DMS114 treated with DMSO at 0.1 percent for 48 hours (cell line): ENCODE measurements around the gene METTL25.

Experiments used
- DNase-seq: peaks from one replicate; lab custom pipeline; 2025; ENCODE audit not compliant: unreplicated experiment; lab: John Stamatoyannopoulos, UW

The METTL25 gene

GRCh38 chr12:82461836-82462235, 103.5 kb downstream of the METTL25 start:
- DNase-seq: no peak

- no peak for DNase-seq
Observed at GRCh38 chr12:82468563-82468962, 110.2 kb downstream of the METTL25 start.

- no peak for DNase-seq
Observed at GRCh38 chr12:82470906-82471512, 112.7 kb downstream of the METTL25 start.

- DNase-seq: no peak
Observed at GRCh38 chr12:82473111-82473754, 114.9 kb downstream of the METTL25 start.

- no peak for DNase-seq
Observed at GRCh38 chr12:82474181-82474797, 116.0 kb downstream of the METTL25 start.

GRCh38 chr12:82474798-82475184, 116.5 kb downstream of the METTL25 start:
- no peak for DNase-seq

- DNase-seq: no peak
Observed at GRCh38 chr12:82475211-82475610, 116.9 kb downstream of the METTL25 start.

GRCh38 chr12:82476511-82476910, 118.2 kb downstream of the METTL25 start:
- DNase-seq: no peak

- DNase-seq: no peak
Observed at GRCh38 chr12:82479511-82479910, 121.2 kb downstream of the METTL25 start.

- DNase-seq: no peak
Observed at GRCh38 chr12:82480606-82481005, 122.3 kb downstream of the METTL25 start.

GRCh38 chr12:82481954-82482353, 123.6 kb downstream of the METTL25 start:
- DNase-seq: no peak

GRCh38 chr12:82486524-82487235, 128.4 kb downstream of the METTL25 start:
- no peak for DNase-seq

GRCh38 chr12:82504409-82504808, 146.1 kb downstream of the METTL25 start:
- DNase-seq: no peak

- DNase-seq: no peak
Observed at GRCh38 chr12:82505150-82505549, 146.8 kb downstream of the METTL25 start.

- no peak for DNase-seq
Observed at GRCh38 chr12:82507686-82508085, 149.4 kb downstream of the METTL25 start.

- DNase-seq: no peak
Observed at GRCh38 chr12:82510386-82510785, 152.1 kb downstream of the METTL25 start.

- no peak for DNase-seq
Observed at GRCh38 chr12:82514880-82515279, 156.6 kb downstream of the METTL25 start.

- no peak for DNase-seq
Observed at GRCh38 chr12:82515652-82516051, 157.3 kb downstream of the METTL25 start.

- DNase-seq: no peak
Observed at GRCh38 chr12:82517027-82517426, 158.7 kb downstream of the METTL25 start.

GRCh38 chr12:82517808-82518207, 159.5 kb downstream of the METTL25 start:
- DNase-seq: no peak

GRCh38 chr12:82519510-82519909, 161.2 kb downstream of the METTL25 start:
- DNase-seq: no peak

- no peak for DNase-seq
Observed at GRCh38 chr12:82522285-82522684, 164.0 kb downstream of the METTL25 start.
